Stimulated activated naive B cell treated with anti-CD40 and anti-IgM and Interleukin-4, amounts not matched to agents 10 μg/mL and 1 μg/mL and 100 μg/mL, for 72 hours (primary cell): Measurements from ENCODE around the gene SGSM1.
A peak's percentile ranks its signal among the peaks of the same experiment; 100 is the strongest.

Experiments
- ATAC-seq, 2 donors: fragments of 150-1000 bp; cut with Tn5 transposase; replicated peaks; 2 replicates each; pipeline ENCODE4 v1.10.0; 2021; ENCODE audit warnings: moderate library complexity in 1 of 2
- DNase-seq: peaks from one replicate; pipeline ENCODE4 v3.0.0; 2021
- H3K27ac Mint-ChIP-seq: one replicate; pipeline ENCODE4 v1.8.0; 2022; ENCODE audit warnings: mild to moderate bottlenecking, mixed read lengths
- H3K27me3 Mint-ChIP-seq, 2 donors: one replicate each; pipeline ENCODE4 v1.8.0; 2022; ENCODE audit warnings: mixed read lengths in 2 of 2
- H3K36me3 Mint-ChIP-seq, 2 donors: one replicate each; pipeline ENCODE4 v1.8.0; 2022; ENCODE audit warnings: mixed read lengths in 2 of 2, mild to moderate bottlenecking in 1 of 2
- H3K4me1 Mint-ChIP-seq, 2 donors: one replicate each; pipeline ENCODE4 v1.8.0; 2022; ENCODE audit warnings: mixed read lengths in 2 of 2, mild to moderate bottlenecking in 1 of 2
- H3K4me3 Mint-ChIP-seq, 2 donors: one replicate each; pipeline ENCODE4 v1.8.0; 2022; ENCODE audit warnings: mild to moderate bottlenecking in 2 of 2, mixed read lengths in 2 of 2, moderate library complexity in 1 of 2
- H3K9me3 Mint-ChIP-seq, 2 donors: one replicate each; pipeline ENCODE4 v1.8.0; 2022; ENCODE audit warnings: mixed read lengths in 2 of 2, mild to moderate bottlenecking in 1 of 2

SGSM1 gene

GRCh38 chr22:24816806-24817205, 10.8 kb downstream of the SGSM1 start:
- ATAC-seq (no peak), DNase-seq (no peak)
- H3K4me3 Mint-ChIP-seq = no peak overlapping the region
- H3K27me3 Mint-ChIP-seq = peaks cover 6 to 8% of the 10 kb centered on the region in 2 donors
- H3K27ac Mint-ChIP-seq = no peak overlapping the region
- peaks cover 3 to 6% of the 10 kb centered on the region in 2 donors for H3K36me3 Mint-ChIP-seq
- H3K4me1 Mint-ChIP-seq = no peaks in the 10 kb centered on the region
- H3K9me3 Mint-ChIP-seq = peaks cover 12 to 15% of the 10 kb centered on the region in 2 donors

- Mint-ChIP-seq H3K4me3 (no peak overlapping the region), H3K9me3 (peaks cover 12 to 15% of the 10 kb centered on the region in 2 donors), H3K36me3 (peaks cover 3 to 6% of the 10 kb centered on the region in 2 donors), H3K27ac (no peak overlapping the region), H3K4me1 (no peaks in the 10 kb centered on the region), H3K27me3 (peaks cover 10 to 12% of the 10 kb centered on the region in 2 donors)
- ATAC-seq = no peak
- no peak for DNase-seq
These were observed 13.5 kb downstream of the SGSM1 start for GRCh38 chr22:24819487-24819886.

- Mint-ChIP-seq H3K4me1 (no peaks in the 10 kb centered on the region), H3K27ac (no peak overlapping the region), H3K9me3 (peaks cover 11% of the 10 kb centered on the region in 2 donors), H3K4me3 (no peak overlapping the region), H3K36me3 (peaks cover 3 to 4% of the 10 kb centered on the region in 2 donors), H3K27me3 (peaks cover 14 to 17% of the 10 kb centered on the region in 2 donors)
- no peak for DNase-seq
- no peak for ATAC-seq
These were observed 14.0 kb downstream of the SGSM1 start for GRCh38 chr22:24819911-24820461.

- no peaks in the 10 kb centered on the region for H3K36me3 Mint-ChIP-seq
- H3K27me3 Mint-ChIP-seq = peaks cover 17 to 29% of the 10 kb centered on the region in 2 donors
- DNase-seq (no peak), ATAC-seq (no peak)
- H3K9me3 Mint-ChIP-seq = no peaks in the 10 kb centered on the region
- H3K4me1 Mint-ChIP-seq = no peaks in the 10 kb centered on the region
- no peak overlapping the region for H3K4me3 Mint-ChIP-seq
- H3K27ac Mint-ChIP-seq = no peak overlapping the region
These were observed 16.5 kb downstream of the SGSM1 start for GRCh38 chr22:24822471-24822870.

GRCh38 chr22:24823787-24824186, 17.8 kb downstream of the SGSM1 start:
- H3K9me3 Mint-ChIP-seq = no peaks in the 10 kb centered on the region
- DNase-seq = no peak
- H3K27ac Mint-ChIP-seq = no peak overlapping the region
- no peak overlapping the region for H3K4me3 Mint-ChIP-seq
- ATAC-seq = no peak
- H3K4me1 Mint-ChIP-seq = no peaks in the 10 kb centered on the region
- H3K27me3 Mint-ChIP-seq = peaks cover 17 to 29% of the 10 kb centered on the region in 2 donors
- no peaks in the 10 kb centered on the region for H3K36me3 Mint-ChIP-seq

- no peaks in the 10 kb centered on the region for H3K9me3 Mint-ChIP-seq
- peaks cover 17 to 29% of the 10 kb centered on the region in 2 donors for H3K27me3 Mint-ChIP-seq
- H3K4me1 Mint-ChIP-seq = no peaks in the 10 kb centered on the region
- ATAC-seq = no peak
- no peak for DNase-seq
- no peaks in the 10 kb centered on the region for H3K36me3 Mint-ChIP-seq
- no peak overlapping the region for H3K27ac Mint-ChIP-seq
- no peak overlapping the region for H3K4me3 Mint-ChIP-seq
These were observed 18.2 kb downstream of the SGSM1 start for GRCh38 chr22:24824250-24824649.

- no peaks in the 10 kb centered on the region for H3K9me3 Mint-ChIP-seq
- DNase-seq (no peak), ATAC-seq (no peak)
- no peaks in the 10 kb centered on the region for H3K4me1 Mint-ChIP-seq
- H3K36me3 Mint-ChIP-seq = no peaks in the 10 kb centered on the region
- no peak overlapping the region for H3K27ac Mint-ChIP-seq
- H3K4me3 Mint-ChIP-seq = no peak overlapping the region
- peaks cover 17 to 29% of the 10 kb centered on the region in 2 donors for H3K27me3 Mint-ChIP-seq
These were observed 18.9 kb downstream of the SGSM1 start for GRCh38 chr22:24824915-24825314.

GRCh38 chr22:24826710-24827285, 20.8 kb downstream of the SGSM1 start:
- no peaks in the 10 kb centered on the region for H3K9me3 Mint-ChIP-seq
- peaks cover 12 to 15% of the 10 kb centered on the region in 2 donors for H3K4me1 Mint-ChIP-seq
- peaks cover 13 to 29% of the 10 kb centered on the region in 2 donors for H3K27me3 Mint-ChIP-seq
- ATAC-seq = no peak
- no peak overlapping the region for H3K4me3 Mint-ChIP-seq
- no peak for DNase-seq
- H3K27ac Mint-ChIP-seq = no peak overlapping the region
- H3K36me3 Mint-ChIP-seq = no peaks in the 10 kb centered on the region

GRCh38 chr22:24827296-24827695, 21.3 kb downstream of the SGSM1 start:
- ATAC-seq = no peak
- H3K27me3 Mint-ChIP-seq = peaks cover 13 to 26% of the 10 kb centered on the region in 2 donors

GRCh38 chr22:24830205-24830979, 24.4 kb downstream of the SGSM1 start:
- Mint-ChIP-seq H3K27me3 (peaks cover 6 to 11% of the 10 kb centered on the region in 2 donors), H3K9me3 (no peaks in the 10 kb centered on the region), H3K36me3 (no peaks in the 10 kb centered on the region), H3K27ac (peak overlapping the region; percentile 57), H3K4me1 (peaks cover 15 to 20% of the 10 kb centered on the region in 2 donors), H3K4me3 (no peak overlapping the region)
- ATAC-seq = no peak
- DNase-seq = no peak

More at GRCh38 chr22:24827296-24827695, 21.3 kb downstream of the SGSM1 start:
- Mint-ChIP-seq H3K27ac (no peak overlapping the region), H3K9me3 (no peaks in the 10 kb centered on the region), H3K4me1 (peaks cover 15 to 20% of the 10 kb centered on the region in 2 donors), H3K4me3 (no peak overlapping the region), H3K36me3 (no peaks in the 10 kb centered on the region)
- no peak for DNase-seq

- ATAC-seq (peak; percentile 98), DNase-seq (peak; percentile 37)
- Mint-ChIP-seq H3K36me3 (no peaks in the 10 kb centered on the region), H3K27ac (peak overlapping the region; percentile 81), H3K4me3 (no peak overlapping the region), H3K27me3 (peaks cover 5% of the 10 kb centered on the region in 2 donors), H3K4me1 (peaks cover 15 to 20% of the 10 kb centered on the region in 2 donors), H3K9me3 (no peaks in the 10 kb centered on the region)
These were observed 25.7 kb downstream of the SGSM1 start for GRCh38 chr22:24831687-24832086.

GRCh38 chr22:24833881-24834495, 28.0 kb downstream of the SGSM1 start:
- H3K9me3 Mint-ChIP-seq = peaks cover 0 to 2% of the 10 kb centered on the region in 2 donors
- peaks cover 17 to 20% of the 10 kb centered on the region in 2 donors for H3K4me1 Mint-ChIP-seq
- no peak for DNase-seq
- H3K27ac Mint-ChIP-seq = no peak overlapping the region
- H3K27me3 Mint-ChIP-seq = peaks cover 0 to 5% of the 10 kb centered on the region in 2 donors
- no peaks in the 10 kb centered on the region for H3K36me3 Mint-ChIP-seq
- no peak for ATAC-seq
- no peak overlapping the region for H3K4me3 Mint-ChIP-seq

GRCh38 chr22:24834845-24835570, 29.0 kb downstream of the SGSM1 start:
- Mint-ChIP-seq H3K9me3 (peaks cover 0 to 2% of the 10 kb centered on the region in 2 donors), H3K27me3 (peaks cover 0 to 5% of the 10 kb centered on the region in 2 donors), H3K4me1 (peaks cover 17 to 20% of the 10 kb centered on the region in 2 donors), H3K36me3 (no peaks in the 10 kb centered on the region), H3K4me3 (no peak overlapping the region), H3K27ac (no peak overlapping the region)
- DNase-seq (no peak), ATAC-seq (no peak)

- H3K4me3 Mint-ChIP-seq = no peak overlapping the region
- H3K27me3 Mint-ChIP-seq = peaks cover 5 to 7% of the 10 kb centered on the region in 2 donors
- peaks cover 9 to 10% of the 10 kb centered on the region in 2 donors for H3K4me1 Mint-ChIP-seq
- DNase-seq (no peak), ATAC-seq (no peak)
- no peaks in the 10 kb centered on the region for H3K36me3 Mint-ChIP-seq
- H3K27ac Mint-ChIP-seq = no peak overlapping the region
- H3K9me3 Mint-ChIP-seq = peaks cover 0 to 2% of the 10 kb centered on the region in 2 donors
These were observed 30.3 kb downstream of the SGSM1 start for GRCh38 chr22:24836282-24836681.
